D341Med (cell line): ENCODE measurements around the gene ZBTB20.
"Not testable (repeated sequence)": the region's sequence is repeated elsewhere in the genome, so short reads cannot be mapped to it uniquely, and the experiment has no call there.

Experiments
- DNase-seq: peaks from one replicate; pipeline ENCODE4 v3.0.0; 2012; ENCODE audit warnings: low spot score

ZBTB20 gene

GRCh38 chr3:114714237-114714636 lies 432.9 kb downstream of the ZBTB20 start:
- no peak for DNase-seq

GRCh38 chr3:114712728-114713492 lies 434.2 kb downstream of the ZBTB20 start:
- DNase-seq = no peak

GRCh38 chr3:114711321-114711886 lies 435.7 kb downstream of the ZBTB20 start:
- no peak for DNase-seq

GRCh38 chr3:114709102-114709501 lies 438.0 kb downstream of the ZBTB20 start:
- DNase-seq = no peak

DNA sequence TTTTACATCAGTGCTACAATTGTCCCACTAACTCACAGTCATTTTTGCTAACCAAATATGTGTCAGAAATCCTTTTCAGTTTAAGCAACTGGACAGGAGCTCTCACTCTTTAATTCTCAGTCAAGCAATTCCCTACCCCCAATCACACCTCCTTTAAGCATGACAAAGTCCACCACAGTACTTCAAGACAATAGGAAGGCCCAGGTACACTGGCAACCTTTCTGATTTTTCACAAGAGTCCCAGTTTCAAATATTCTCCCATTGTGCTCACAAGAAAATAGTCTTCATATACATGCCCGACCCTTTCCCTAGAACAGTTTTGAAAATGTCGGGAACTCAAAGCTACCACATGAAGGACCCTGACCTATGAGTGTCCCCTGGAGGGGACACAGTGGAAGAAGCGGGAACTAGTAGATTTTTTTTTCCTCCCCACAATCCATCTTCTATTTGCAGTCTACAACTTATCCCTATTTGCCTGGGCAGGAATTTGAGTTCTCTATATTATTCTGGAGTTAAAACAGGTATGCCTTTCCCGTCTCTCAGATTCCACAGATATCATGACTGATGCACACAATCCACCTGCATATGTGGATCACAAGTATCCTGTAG lies 439.7 kb downstream of the ZBTB20 start:
- DNase-seq = no peak

DNA sequence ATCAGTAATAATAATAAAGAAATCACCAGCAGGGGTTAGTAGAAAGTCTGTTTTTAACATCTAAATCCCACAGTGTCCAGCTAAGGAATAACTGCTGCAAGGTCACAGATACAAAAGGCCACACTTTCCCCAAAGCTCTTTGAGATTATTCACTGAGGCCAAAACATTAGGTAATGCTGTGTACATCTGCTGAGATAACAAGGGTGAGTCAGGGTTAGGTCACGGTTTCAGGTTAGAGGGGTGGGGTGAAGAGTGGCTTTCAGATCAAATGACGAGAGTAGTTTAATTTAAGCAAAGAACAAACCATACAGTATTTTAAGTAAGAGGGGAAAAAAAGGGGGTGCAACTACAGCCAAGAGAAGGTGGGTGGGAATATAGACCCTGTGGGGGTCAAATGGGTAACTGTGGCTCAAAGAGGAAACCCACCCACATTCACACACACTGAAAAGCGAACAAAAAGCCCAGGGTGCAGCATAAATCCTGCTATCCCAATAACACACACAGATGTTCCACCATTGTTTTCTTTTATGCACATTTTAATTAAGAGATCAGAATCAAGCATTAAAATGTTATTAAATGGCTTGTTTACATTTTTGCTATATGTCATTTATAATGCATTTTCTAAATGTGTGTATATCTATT lies 440.4 kb downstream of the ZBTB20 start:
- no peak for DNase-seq

DNA sequence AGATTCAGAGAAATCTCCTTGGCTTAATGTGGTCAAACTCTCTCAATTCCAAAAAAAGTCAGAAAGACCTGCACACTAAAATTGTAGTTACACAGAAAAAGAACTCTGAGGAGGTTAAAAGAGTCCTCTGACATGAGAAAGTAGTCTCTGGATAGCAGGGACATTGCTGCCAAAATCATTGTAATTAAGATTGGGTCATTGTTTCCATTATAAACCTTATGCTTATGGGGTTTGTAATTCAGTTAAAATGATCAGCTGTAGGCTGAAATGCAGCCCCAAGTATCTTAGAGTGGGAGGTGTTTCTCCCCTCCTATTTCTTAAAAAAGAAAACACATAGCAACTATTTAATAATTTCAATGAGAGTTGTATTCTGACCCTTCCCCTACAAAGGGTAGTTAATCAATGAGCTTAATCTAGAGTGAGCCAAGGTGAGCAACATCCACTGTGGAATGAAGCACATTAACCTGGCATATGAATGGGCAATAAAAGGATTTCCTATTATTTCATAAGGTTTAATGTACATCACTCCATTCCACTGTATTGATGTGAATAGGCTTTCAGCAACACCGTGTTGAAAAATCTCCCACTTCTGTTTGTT lies 446.4 kb downstream of the ZBTB20 start:
- DNase-seq = no peak

GRCh38 chr3:114698146-114699105 lies 448.7 kb downstream of the ZBTB20 start:
- no peak for DNase-seq

DNA sequence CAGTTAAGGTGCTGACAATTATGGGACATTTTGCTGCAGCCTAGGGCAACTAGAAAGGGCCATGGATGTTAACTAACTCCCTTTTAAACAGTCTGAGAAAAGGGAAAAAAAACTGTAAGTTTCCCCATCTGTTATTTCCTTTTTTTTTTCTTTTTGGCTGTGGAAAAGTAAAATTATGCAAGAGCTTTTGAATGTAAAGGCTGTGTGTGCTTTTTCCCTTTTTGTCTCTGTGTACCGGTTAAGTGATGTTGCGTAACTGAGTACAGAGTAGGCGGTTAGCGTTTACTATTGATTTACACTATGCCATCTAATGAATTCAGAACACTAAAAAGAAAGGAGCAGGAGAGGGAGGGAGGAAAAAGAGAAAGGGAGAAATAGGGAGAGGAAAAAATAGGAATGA lies 449.7 kb downstream of the ZBTB20 start:
- DNase-seq = no peak

GRCh38 chr3:114694251-114694650 lies 452.8 kb downstream of the ZBTB20 start:
- DNase-seq = no peak

- no peak for DNase-seq
Measured at GRCh38 chr3:114691871-114692270, 455.2 kb downstream of the ZBTB20 start.

DNA sequence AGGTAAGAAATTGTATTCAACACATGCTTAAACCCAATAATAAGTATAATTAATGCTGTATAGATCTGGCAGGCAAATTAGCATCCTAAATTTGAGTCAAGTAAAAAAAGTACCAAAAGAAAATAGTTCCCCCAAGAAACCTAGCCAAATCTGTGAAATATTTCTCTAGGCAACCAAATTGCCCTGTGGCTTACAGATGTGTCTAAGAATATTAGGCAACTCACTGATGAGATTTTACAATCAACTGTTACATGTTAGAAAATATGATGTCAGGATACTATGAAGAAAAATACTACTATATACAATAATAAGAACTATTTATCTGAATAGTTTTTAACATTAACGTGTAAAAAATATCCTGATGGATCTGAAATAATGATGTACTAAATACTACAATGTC lies 456.2 kb downstream of the ZBTB20 start:
- DNase-seq = no peak

- no peak for DNase-seq
Measured at GRCh38 chr3:114687151-114687550, 459.9 kb downstream of the ZBTB20 start.

- no peak for DNase-seq
Measured at GRCh38 chr3:114686621-114687020, 460.5 kb downstream of the ZBTB20 start.

- DNase-seq = no peak
Measured at GRCh38 chr3:114685161-114685560, 461.9 kb downstream of the ZBTB20 start.

DNA sequence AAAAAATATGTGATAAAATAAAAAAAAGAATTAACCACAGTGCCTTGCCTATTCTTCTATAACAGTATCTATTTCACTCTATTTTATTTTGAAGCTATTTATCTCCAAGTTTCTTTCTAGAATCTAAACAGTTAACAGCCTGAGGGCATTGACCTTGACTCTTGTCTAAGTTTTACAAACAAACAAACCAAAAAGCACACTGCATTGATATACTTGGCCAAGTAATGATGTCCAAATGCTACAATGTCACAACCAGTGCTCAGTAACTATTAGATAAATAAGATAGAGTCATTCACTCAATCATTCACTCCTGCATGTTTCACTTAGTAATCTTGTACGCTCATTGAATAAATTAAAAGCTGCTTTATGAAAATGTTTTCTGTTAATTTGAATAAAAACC lies 466.8 kb downstream of the ZBTB20 start:
- DNase-seq = no peak

DNA sequence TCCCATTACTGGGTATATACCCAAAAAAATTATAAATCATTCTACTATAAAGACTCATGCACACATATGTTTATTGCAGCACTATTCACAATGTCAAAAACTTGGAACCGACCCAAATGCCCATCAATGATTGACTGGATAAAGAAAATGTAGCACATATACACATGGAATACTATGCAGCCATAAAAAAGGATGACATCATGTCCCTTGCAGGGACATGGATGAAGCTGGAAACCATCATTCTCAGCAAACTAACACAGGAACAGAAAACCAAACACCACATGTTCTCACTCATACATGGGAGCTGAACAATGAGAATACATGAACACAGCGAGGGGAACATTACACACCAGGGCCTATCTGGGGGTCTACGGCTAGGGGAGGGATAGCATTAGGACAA lies 467.3 kb downstream of the ZBTB20 start:
- DNase-seq = not testable (repeated sequence)

GRCh38 chr3:114675104-114675503 lies 472.0 kb downstream of the ZBTB20 start:
- no peak for DNase-seq

DNA sequence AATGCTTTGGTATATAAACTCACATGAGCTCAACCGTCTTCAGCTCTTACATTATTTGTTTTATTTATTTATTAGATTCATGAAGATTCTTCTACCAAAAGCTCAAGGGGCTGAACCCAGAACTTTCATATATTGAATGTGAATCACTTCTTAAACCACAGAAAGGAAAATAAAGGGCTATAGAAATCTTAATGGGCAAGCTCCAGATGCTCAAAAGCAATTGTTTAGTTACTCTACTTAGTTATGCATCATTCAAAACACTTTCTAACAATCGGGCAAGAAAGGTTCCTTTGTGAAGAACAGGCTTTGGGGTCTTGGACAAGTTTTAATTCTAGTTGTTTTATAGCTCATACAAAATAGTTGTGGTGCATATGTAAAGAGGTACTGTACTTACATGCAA lies 473.1 kb downstream of the ZBTB20 start:
- DNase-seq = no peak

DNA sequence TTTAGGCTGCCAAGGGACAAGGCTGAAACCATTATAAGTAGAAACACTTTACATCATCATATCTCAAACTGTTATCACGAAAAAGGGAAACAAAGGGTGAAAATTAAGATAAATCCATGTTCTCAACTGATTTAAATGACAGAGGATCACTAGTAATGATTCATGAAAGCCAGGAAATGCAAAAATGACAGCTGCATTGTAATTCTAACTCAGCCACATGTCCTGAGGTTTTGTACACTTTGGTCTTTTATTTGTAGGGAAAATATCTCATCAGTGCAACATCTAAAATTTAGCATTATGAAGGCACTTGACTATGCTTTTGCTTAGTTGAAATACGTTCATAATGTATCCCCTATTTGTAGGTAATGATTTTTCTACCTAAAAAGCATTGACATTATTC lies 473.6 kb downstream of the ZBTB20 start:
- DNase-seq = no peak

- DNase-seq = no peak
Measured at GRCh38 chr3:114672692-114673447, 474.2 kb downstream of the ZBTB20 start.
